ENCODE results near the gene SPDYC. TPM values are rescaled to one million over a fixed set of nuclear protein-coding genes. Genes with fewer than 3 reads are reported as not detected.

The SPDYC gene
- total RNA-seq, 1 experiment from 2014 or later = 1.2 TPM

- no peaks in the 10 kb centered on the region for H3K9me3 ChIP-seq (ENCODE audit: control insufficient read depth in 1 of 2, insufficient read depth in 1 of 2, low read depth in 1 of 2, low read length in 2 of 2)
- BruUV-seq (replicated peaks) = no TSS peak
- H2AFZ ChIP-seq (ENCODE audit: low read depth, low read length, poor library complexity, severe bottlenecking) = no peak overlapping the region
- no peaks in the 10 kb centered on the region for H3K9me2 ChIP-seq (ENCODE audit: insufficient read depth)
- ChIA-PET RAD21 (ENCODE audit: low non-redundant PET in 1 of 2, low total read pairs in 2 of 2, uncharacterized antibody in 2 of 2, unreplicated experiment in 2 of 2) (no interaction called here), CTCF (no interaction called here), POLR2A (no interaction called here)
- H3K4me1 ChIP-seq (ENCODE audit: control insufficient read depth in 1 of 2, insufficient read depth in 2 of 2, low read length in 2 of 2) = peaks cover 0 to 13% of the 10 kb centered on the region in 2 experiments; a peak in 1 of 4 replicates
- DNase-seq (ENCODE audit: low read depth, low spot score) (no peak), ATAC-seq (no peak)
- H3K36me3 ChIP-seq (ENCODE audit: control insufficient read depth in 1 of 2, insufficient read depth in 2 of 2, low read length in 2 of 2) = no peaks in the 10 kb centered on the region
- TF ChIP-seq SRF (IDR thresholded peaks at IDR 0.05; ENCODE audit: low read depth) = no peak
- no peak for TF ChIP-seq ZBTB33 (IDR thresholded peaks at IDR 0.05; ENCODE audit: extremely low read depth, insufficient replicate concordance, low read length)
- TF ChIP-seq RAD21 (IDR thresholded peaks at IDR 0.05; ENCODE audit: low read depth) = no peak; the same call in 1 of the 2 replicates
- TF ChIP-seq CBX3 (IDR thresholded peaks at IDR 0.05; ENCODE audit: low read depth) = no peak
- TF ChIP-seq ZFX (IDR thresholded peaks at IDR 0.05) = no peak
- no peak for TF ChIP-seq JUND (IDR thresholded peaks at IDR 0.05)
- TF ChIP-seq ATF3 (IDR thresholded peaks at IDR 0.05) = no peak
- no peak for TF ChIP-seq CEBPB (IDR thresholded peaks at IDR 0.05; ENCODE audit: low read depth)
- TF ChIP-seq SIN3A (IDR thresholded peaks at IDR 0.05; ENCODE audit: low read depth) = no peak
- TF ChIP-seq SP1 (IDR thresholded peaks at IDR 0.05; ENCODE audit: low read depth) = no peak
- TF ChIP-seq EGR1 (IDR thresholded peaks at IDR 0.05; ENCODE audit: low read depth) = no peak
- TF ChIP-seq POLR2AphosphoS5 (IDR thresholded peaks at IDR 0.05; ENCODE audit: low read depth, low read length) = no peak
- TF ChIP-seq ELF1 (IDR thresholded peaks at IDR 0.05; ENCODE audit: borderline replicate concordance, low read depth) = no peak
- TF ChIP-seq REST (IDR thresholded peaks at IDR 0.05; ENCODE audit: low read depth) = no peak
- TF ChIP-seq CTCF (IDR thresholded peaks at IDR 0.05 in 2 of 3, conservative IDR thresholded peaks at IDR 0.05 in 1 of 3; ENCODE audit: borderline replicate concordance in 1 of 3, insufficient read depth in 1 of 3, low read depth in 2 of 3, low read length in 2 of 3) = no peak
- no peak overlapping the region for H3K4me2 ChIP-seq (ENCODE audit: low read length)
- H3K4me3 ChIP-seq (replicated peaks in 1 of 2; ENCODE audit: low read depth in 1 of 2, low read length in 2 of 2) = no peak overlapping the region
- H3K27me3 ChIP-seq (ENCODE audit: insufficient read depth, low read length) = no peaks in the 10 kb centered on the region
- H3K9ac ChIP-seq (ENCODE audit: low read length) = no peak overlapping the region
- intact Hi-C loops (cut with micrococcal nuclease) = no loop called here
- H4K20me1 ChIP-seq (ENCODE audit: insufficient read depth) = no peaks in the 10 kb centered on the region
- no peak overlapping the region for H3K27ac ChIP-seq (ENCODE audit: low read depth, low read length)
- H3K79me2 ChIP-seq (ENCODE audit: insufficient read depth, low read length) = no peaks in the 10 kb centered on the region
Observed at GRCh38 chr11:65217441-65218423, 47.7 kb downstream of the SPDYC start.

Measured in HCT116 (cell line).